Upper lobe of left lung (tissue), 4 donors: ENCODE results near the gene STAC3.

Experiments
- CTCF ChIP-seq, 6 experiments: fragments of 450-650 bp in 4 of 6; fragments of 200-600 bp in 2 of 6; sonication (generic) in 2 of 6; IDR thresholded peaks; one replicate each; pipeline ENCODE4 v1.5.1; 2016 to 2019; ENCODE audit warnings: antibody characterized with exemption in 6 of 6
- EP300 ChIP-seq, 4 donors: sonication (generic); formaldehyde crosslinking; IDR thresholded peaks; one replicate each; pipeline ENCODE4 v1.5.1; 2017; ENCODE audit warnings: antibody characterized with exemption in 4 of 4, control low read depth in 2 of 4
- POLR2A ChIP-seq, 4 donors: fragments of 450-650 bp; IDR thresholded peaks; one replicate each; pipeline ENCODE4 v1.5.1; 2016 to 2017; ENCODE audit warnings: antibody characterized with exemption in 4 of 4, mild to moderate bottlenecking in 2 of 4

DNA sequence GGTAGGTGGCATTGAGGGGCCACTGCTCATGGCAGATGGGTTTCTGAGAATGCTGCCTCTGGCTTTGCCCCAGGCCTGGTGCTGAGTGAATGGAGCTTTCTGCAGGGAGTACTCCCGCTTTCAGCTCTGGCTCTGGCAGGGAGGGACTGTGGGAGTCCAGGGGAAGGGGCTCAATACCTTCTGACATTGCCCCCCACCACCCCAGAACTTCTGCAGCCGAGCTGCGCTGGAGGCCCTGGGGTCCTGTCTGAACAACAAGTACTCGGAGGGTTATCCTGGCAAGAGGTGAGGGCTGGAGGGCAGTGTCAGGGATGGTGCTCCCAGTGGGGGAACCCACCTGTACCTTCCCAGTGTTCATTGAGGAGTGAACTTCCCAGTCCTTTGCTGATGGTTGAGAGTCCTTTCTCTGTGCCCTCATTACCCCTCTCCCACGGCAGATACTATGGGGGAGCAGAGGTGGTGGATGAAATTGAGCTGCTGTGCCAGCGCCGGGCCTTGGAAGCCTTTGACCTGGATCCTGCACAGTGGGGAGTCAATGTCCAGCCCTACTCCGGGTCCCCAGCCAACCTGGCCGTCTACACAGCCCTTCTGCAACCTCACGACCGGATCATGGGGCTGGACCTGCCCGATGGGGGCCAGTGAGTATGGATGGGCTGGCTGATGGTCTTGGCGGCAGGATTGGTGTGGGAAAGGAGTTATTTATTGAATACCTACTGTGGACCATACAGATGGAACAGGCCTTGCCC, 19.5 kb downstream of the STAC3 start:
- TF ChIP-seq CTCF (IDR thresholded peaks at IDR 0.05) (no peak), EP300 (IDR thresholded peaks at IDR 0.05) (no peak), POLR2A (IDR thresholded peaks at IDR 0.05) (no peak)
